Parathyroid adenoma (tissue), 2 donors: ENCODE measurements around the gene CDK5R2.

Source experiments
- H2AFZ ChIP-seq: fragments of 300-600 bp; sonication (generic); one replicate; pipeline ENCODE4 v1.7.0; 2017; ENCODE audit warnings: antibody characterized with exemption, mild to moderate bottlenecking
- H3K27ac ChIP-seq: fragments of 300-600 bp; sonication (generic); one replicate; pipeline ENCODE4 v1.7.0; 2017
- H3K27me3 ChIP-seq: fragments of 300-600 bp; sonication (generic); one replicate; pipeline ENCODE4 v1.7.0; 2017; ENCODE audit warnings: low read length; ENCODE audit not compliant: control insufficient read depth, insufficient read depth
- H3K36me3 ChIP-seq: fragments of 300-600 bp; sonication (generic); one replicate; pipeline ENCODE4 v1.7.0; 2017; ENCODE audit warnings: low read length; ENCODE audit not compliant: control insufficient read depth, insufficient read depth
- H3K4me1 ChIP-seq: fragments of 300-600 bp; sonication (generic); one replicate; pipeline ENCODE4 v1.7.0; 2017; ENCODE audit warnings: control low read depth
- H3K4me2 ChIP-seq: fragments of 300-600 bp; sonication (generic); one replicate; pipeline ENCODE4 v1.7.0; 2017; ENCODE audit warnings: low read length
- H3K4me3 ChIP-seq: fragments of 300-600 bp; sonication (generic); one replicate; pipeline ENCODE4 v1.7.0; 2017; ENCODE audit warnings: low read depth, low read length
- H3K79me2 ChIP-seq: fragments of 300-600 bp; sonication (generic); one replicate; pipeline ENCODE4 v1.7.0; 2017; ENCODE audit warnings: control low read depth
- H3K9ac ChIP-seq: fragments of 300-600 bp; sonication (generic); one replicate; pipeline ENCODE4 v1.7.0; 2017; ENCODE audit warnings: mild to moderate bottlenecking
- H3K9me3 ChIP-seq: fragments of 300-600 bp; sonication (generic); one replicate; pipeline ENCODE4 v1.7.0; 2017; ENCODE audit warnings: low read length; ENCODE audit not compliant: control insufficient read depth
- CTCF ChIP-seq: fragments of 300-600 bp; sonication (generic); IDR thresholded peaks from one replicate; pipeline ENCODE4 v1.7.0; 2017; ENCODE audit warnings: antibody characterized with exemption, mild to moderate bottlenecking
- donor health status: primary hyperparathyroidism.

Gene CDK5R2

GRCh38 chr2:218995561-218995960 lies 36.1 kb downstream of the CDK5R2 start:
- H2AFZ ChIP-seq = peak overlapping the region; percentile 89
- no peaks in the 10 kb centered on the region for H3K9me3 ChIP-seq
- H3K79me2 ChIP-seq = no peaks in the 10 kb centered on the region
- H3K27me3 ChIP-seq = peaks cover under 1% of the 10 kb centered on the region
- peaks cover 39% of the 10 kb centered on the region for H3K4me1 ChIP-seq
- H3K4me3 ChIP-seq = no peak overlapping the region
- no peak overlapping the region for H3K4me2 ChIP-seq
- no peak overlapping the region for H3K9ac ChIP-seq
- no peaks in the 10 kb centered on the region for H3K36me3 ChIP-seq
- H3K27ac ChIP-seq = no peak overlapping the region
- TF ChIP-seq CTCF = no peak

DNA sequence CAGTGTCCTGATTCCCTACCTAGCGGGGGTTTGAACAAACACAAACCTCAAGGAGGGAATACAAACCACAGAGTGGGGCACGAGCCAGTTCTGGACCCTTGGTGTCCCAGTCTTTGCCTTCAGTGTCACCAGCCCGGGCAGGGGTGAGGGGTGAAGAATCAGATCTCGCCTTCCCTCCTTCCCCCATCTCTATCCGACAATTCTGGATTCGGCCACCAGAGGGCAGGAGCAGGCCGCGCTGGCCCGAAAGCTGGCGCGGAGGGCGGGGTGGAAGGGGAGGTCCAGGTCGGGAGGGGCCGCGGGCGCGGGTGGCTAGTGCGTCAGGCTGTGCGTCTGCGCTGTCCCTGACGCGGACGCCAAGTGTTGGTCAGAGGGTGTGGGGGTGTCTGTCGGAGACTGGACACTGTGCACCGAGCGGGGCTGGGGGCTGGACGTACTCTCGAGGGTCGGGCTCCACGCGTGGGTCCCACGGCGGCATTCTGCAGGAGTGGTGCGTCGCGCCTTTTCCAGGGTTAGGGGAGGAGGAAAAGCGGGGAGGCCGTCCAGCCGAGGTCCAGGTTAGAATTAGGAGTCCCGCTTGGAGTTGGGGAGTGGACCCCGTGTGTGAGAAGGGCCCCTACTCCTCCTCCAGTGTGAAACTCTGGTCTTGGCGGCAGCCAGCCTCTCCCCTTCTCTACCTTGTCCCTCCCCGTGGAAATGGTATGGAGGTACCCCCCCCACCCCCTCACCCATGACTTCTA lies 36.7 kb downstream of the CDK5R2 start:
- H3K27me3 ChIP-seq = no peaks in the 10 kb centered on the region

DNA sequence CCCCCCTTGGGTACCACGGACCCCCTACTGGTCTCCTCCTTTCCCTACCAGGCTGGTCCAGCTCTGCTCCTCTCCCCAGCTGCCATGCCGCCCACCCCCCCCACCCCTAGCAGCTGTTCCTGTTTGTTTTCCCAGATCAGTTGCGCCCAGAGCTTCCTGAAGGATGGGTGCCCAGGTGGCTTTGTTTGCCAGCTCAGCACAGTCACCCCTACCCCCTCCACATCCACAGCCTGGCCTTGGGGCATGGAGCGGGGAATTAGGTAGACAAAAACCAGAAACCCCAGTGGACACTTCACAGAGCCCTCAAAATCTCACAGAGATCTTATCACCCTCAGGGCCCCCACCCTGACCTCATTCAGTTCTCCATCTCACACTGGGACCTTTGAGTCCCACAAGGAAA lies 37.5 kb downstream of the CDK5R2 start:
- H3K27me3 ChIP-seq = no peaks in the 10 kb centered on the region
- no peak overlapping the region for H3K4me2 ChIP-seq
- no peak overlapping the region for H3K9ac ChIP-seq
- H3K9me3 ChIP-seq = no peaks in the 10 kb centered on the region
- H3K4me1 ChIP-seq = peaks cover 40% of the 10 kb centered on the region
- H3K36me3 ChIP-seq = no peaks in the 10 kb centered on the region
- H2AFZ ChIP-seq = no peak overlapping the region
- no peak overlapping the region for H3K27ac ChIP-seq
- no peak overlapping the region for H3K4me3 ChIP-seq
- no peak for TF ChIP-seq CTCF
- H3K79me2 ChIP-seq = no peaks in the 10 kb centered on the region

More for the DNA sequence above, 36.7 kb downstream of the CDK5R2 start:
- Histone ChIP-seq H3K27ac (peak overlapping the region; percentile 59), H3K4me1 (peaks cover 40% of the 10 kb centered on the region), H3K9ac (peak overlapping the region; percentile 21), H3K79me2 (no peaks in the 10 kb centered on the region), H3K4me3 (peak overlapping the region; percentile 3), H2AFZ (peak overlapping the region; percentile 89), H3K36me3 (no peaks in the 10 kb centered on the region), H3K9me3 (no peaks in the 10 kb centered on the region), H3K4me2 (peak overlapping the region; percentile 64)
- peak; percentile 96 for TF ChIP-seq CTCF

- Histone ChIP-seq H3K79me2 (no peaks in the 10 kb centered on the region), H3K27me3 (peaks cover 4% of the 10 kb centered on the region), H3K27ac (no peak overlapping the region)
Measured at GRCh38 chr2:218997731-218998130, 38.3 kb downstream of the CDK5R2 start.

More at GRCh38 chr2:218997731-218998130, 38.3 kb downstream of the CDK5R2 start:
- H3K4me1 ChIP-seq = peaks cover 38% of the 10 kb centered on the region
- H2AFZ ChIP-seq = no peak overlapping the region
- TF ChIP-seq CTCF = no peak
- no peak overlapping the region for H3K9ac ChIP-seq
- H3K9me3 ChIP-seq = no peaks in the 10 kb centered on the region
- H3K4me2 ChIP-seq = no peak overlapping the region
- no peak overlapping the region for H3K4me3 ChIP-seq
- no peaks in the 10 kb centered on the region for H3K36me3 ChIP-seq
